HL-60 (cell line): ENCODE data around the gene CACNA1C.

Source experiments
- DNase-seq, 2 experiments: peaks; one replicate each; pipeline ENCODE4 v3.0.0-alpha.2; 2010 to 2020; ENCODE audit warnings: low read depth in 1 of 2, low spot score in 1 of 2
- H3K27ac ChIP-seq: fragments of 250-450 bp; sonication (Bioruptor Pico); replicated peaks from 2 replicates; pipeline ENCODE4 v1.5.1; 2020; ENCODE audit warnings: mild to moderate bottlenecking, moderate library complexity
- H3K27me3 ChIP-seq: fragments of 250-450 bp; sonication (Bioruptor Pico); 2 replicates; pipeline ENCODE4 v1.5.1; 2021; ENCODE audit warnings: mild to moderate bottlenecking, moderate library complexity; ENCODE audit not compliant: insufficient read depth, poor library complexity, severe bottlenecking
- H3K4me3 ChIP-seq: replicated peaks from 2 replicates; pipeline ENCODE4 v1.5.1; 2011; ENCODE audit warnings: mild to moderate bottlenecking, control low read depth, low read length; ENCODE audit not compliant: insufficient read depth
- GABPA ChIP-seq: IDR thresholded peaks from 2 replicates; pipeline ENCODE4 v1.6.1; 2012; ENCODE audit warnings: low read depth
- POLR2AphosphoS5 ChIP-seq: IDR thresholded peaks from 2 replicates; pipeline ENCODE4 v1.6.1; 2012; ENCODE audit warnings: low read depth
- REST ChIP-seq: IDR thresholded peaks from 2 replicates; pipeline ENCODE4 v1.6.1; 2012; ENCODE audit warnings: low read depth; ENCODE audit not compliant: insufficient replicate concordance
- SPI1 ChIP-seq: IDR thresholded peaks from 2 replicates; pipeline ENCODE4 v1.6.1; 2012; ENCODE audit warnings: low read depth, mild to moderate bottlenecking, borderline replicate concordance
- TF ChIP-seq, protein P1 (sequence below): IDR thresholded peaks from one replicate; pipeline ENCODE4 v1.5.1; 2011; ENCODE audit warnings: low read length, control low read depth, inconsistent platforms; ENCODE audit not compliant: insufficient read depth

Gene CACNA1C

DNA sequence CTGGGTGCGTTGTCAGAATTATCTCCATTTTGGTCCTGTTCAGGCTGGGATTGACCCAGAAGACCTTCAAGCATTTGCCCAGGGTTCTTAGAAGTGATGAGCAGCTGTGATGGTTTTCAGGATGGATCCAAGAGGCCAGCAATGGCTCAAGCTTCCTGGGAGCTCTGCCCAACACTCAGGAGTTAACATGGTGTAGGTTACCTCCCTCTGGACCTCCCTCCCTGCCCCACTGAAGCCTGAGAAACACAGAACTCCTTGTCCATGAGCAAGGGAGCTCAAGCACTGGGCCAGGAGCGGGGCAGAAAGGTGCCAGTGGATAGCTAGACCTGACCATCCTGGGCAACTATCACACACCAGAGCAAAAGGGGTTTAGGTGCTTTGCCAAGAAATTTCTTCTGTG lies 593.6 kb downstream of the CACNA1C start:
- no peak for DNase-seq
- TF ChIP-seq REST (no peak), GABPA (no peak), POLR2AphosphoS5 (no peak), SPI1 (no peak)
- TF ChIP-seq, protein P1, sequence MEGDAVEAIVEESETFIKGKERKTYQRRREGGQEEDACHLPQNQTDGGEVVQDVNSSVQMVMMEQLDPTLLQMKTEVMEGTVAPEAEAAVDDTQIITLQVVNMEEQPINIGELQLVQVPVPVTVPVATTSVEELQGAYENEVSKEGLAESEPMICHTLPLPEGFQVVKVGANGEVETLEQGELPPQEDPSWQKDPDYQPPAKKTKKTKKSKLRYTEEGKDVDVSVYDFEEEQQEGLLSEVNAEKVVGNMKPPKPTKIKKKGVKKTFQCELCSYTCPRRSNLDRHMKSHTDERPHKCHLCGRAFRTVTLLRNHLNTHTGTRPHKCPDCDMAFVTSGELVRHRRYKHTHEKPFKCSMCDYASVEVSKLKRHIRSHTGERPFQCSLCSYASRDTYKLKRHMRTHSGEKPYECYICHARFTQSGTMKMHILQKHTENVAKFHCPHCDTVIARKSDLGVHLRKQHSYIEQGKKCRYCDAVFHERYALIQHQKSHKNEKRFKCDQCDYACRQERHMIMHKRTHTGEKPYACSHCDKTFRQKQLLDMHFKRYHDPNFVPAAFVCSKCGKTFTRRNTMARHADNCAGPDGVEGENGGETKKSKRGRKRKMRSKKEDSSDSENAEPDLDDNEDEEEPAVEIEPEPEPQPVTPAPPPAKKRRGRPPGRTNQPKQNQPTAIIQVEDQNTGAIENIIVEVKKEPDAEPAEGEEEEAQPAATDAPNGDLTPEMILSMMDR = no peak
- Histone ChIP-seq H3K27me3 (peaks cover 38% of the 10 kb centered on the region), H3K4me3 (no peak overlapping the region), H3K27ac (no peak overlapping the region)

DNA sequence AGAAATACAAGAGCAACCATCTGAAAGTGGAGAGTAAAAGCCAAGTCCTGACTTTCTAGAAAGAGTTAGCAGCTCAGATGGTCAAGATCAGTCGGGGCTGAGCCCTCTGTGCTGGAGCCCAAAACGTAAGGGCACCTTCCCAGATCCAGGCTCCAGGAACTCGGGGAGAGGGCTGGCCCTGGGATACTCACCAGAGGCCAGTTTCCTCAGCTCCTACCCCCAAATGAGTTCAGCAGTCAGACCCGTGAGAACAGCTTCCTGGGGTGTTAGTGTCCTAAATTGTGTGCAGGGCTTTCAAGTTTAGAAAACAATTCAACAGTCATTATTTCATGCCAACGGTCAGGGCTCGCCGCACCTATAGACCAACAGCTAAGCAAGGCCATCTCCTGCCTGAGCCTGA lies 594.4 kb downstream of the CACNA1C start:
- DNase-seq = no peak

GRCh38 chr12:2648406-2648805 lies 595.6 kb downstream of the CACNA1C start:
- no peak for DNase-seq

More for the DNA sequence above, 594.4 kb downstream of the CACNA1C start:
- TF ChIP-seq REST (no peak), POLR2AphosphoS5 (no peak), GABPA (no peak), SPI1 (no peak)
- TF ChIP-seq, protein P1 = no peak
- Histone ChIP-seq H3K4me3 (no peak overlapping the region), H3K27me3 (peaks cover 38% of the 10 kb centered on the region), H3K27ac (no peak overlapping the region)

More at GRCh38 chr12:2648406-2648805, 595.6 kb downstream of the CACNA1C start:
- Histone ChIP-seq H3K4me3 (no peak overlapping the region), H3K27me3 (peaks cover 35% of the 10 kb centered on the region), H3K27ac (no peak overlapping the region)
- TF ChIP-seq GABPA (no peak), SPI1 (no peak), POLR2AphosphoS5 (no peak), REST (no peak)
- TF ChIP-seq, protein P1 = no peak
